GM21423 (cell line): ENCODE data around the gene PHKA1.
"Not testable (repeated sequence)": the region's sequence is repeated elsewhere in the genome, so short reads cannot be mapped to it uniquely, and the experiment has no call there.

ENCODE experiments used
- ATAC-seq: cut with Tn5 transposase; IDR thresholded peaks from one replicate; pipeline ENCODE4 v1.9.1; 2021; ENCODE audit warnings: mild to moderate bottlenecking, moderate library complexity; ENCODE audit not compliant: unreplicated experiment

The PHKA1 gene

GRCh38 chrX:72713599-72714477 is at the start of gene PHKA1:
Gene PHKA1, minus strand, starts transcription at chrX:72714306. Its CDS starts 426 bp downstream, at chrX:72713880.
- peak; percentile 61 for ATAC-seq

- not testable (repeated sequence) for ATAC-seq
Observed at GRCh38 chrX:72760454-72760853, 46.3 kb upstream of the PHKA1 start.

GRCh38 chrX:72748545-72748944 is 34.4 kb upstream of the PHKA1 start:
- ATAC-seq = not testable (repeated sequence)

GRCh38 chrX:72745546-72745945 is 31.4 kb upstream of the PHKA1 start:
- not testable (repeated sequence) for ATAC-seq

- no peak for ATAC-seq
Observed at GRCh38 chrX:72735561-72735960, 21.5 kb upstream of the PHKA1 start.

- not testable (repeated sequence) for ATAC-seq
Observed at GRCh38 chrX:72733636-72734035, 19.5 kb upstream of the PHKA1 start.

- no peak for ATAC-seq
Observed at GRCh38 chrX:72727846-72728245, 13.7 kb upstream of the PHKA1 start.

GRCh38 chrX:72716766-72717165 is 2.7 kb upstream of the PHKA1 start:
- no peak for ATAC-seq

- ATAC-seq = no peak
Observed at GRCh38 chrX:72715546-72715945, 1.4 kb upstream of the PHKA1 start.

- no peak for ATAC-seq
Observed at GRCh38 chrX:72714478-72714916, 391 bp upstream of the PHKA1 start.

GRCh38 chrX:72713130-72713529 is 976 bp downstream of the PHKA1 start:
- ATAC-seq = no peak

GRCh38 chrX:72712094-72712755 is 1.9 kb downstream of the PHKA1 start:
- ATAC-seq = no peak

GRCh38 chrX:72705814-72706213 is 8.3 kb downstream of the PHKA1 start:
- no peak for ATAC-seq

GRCh38 chrX:72705111-72705510 is 9.0 kb downstream of the PHKA1 start:
- ATAC-seq = no peak

- ATAC-seq = no peak
Observed at GRCh38 chrX:72694170-72694569, 19.9 kb downstream of the PHKA1 start.

- no peak for ATAC-seq
Observed at GRCh38 chrX:72693477-72693876, 20.6 kb downstream of the PHKA1 start.

- ATAC-seq = no peak
Observed at GRCh38 chrX:72687396-72687795, 26.7 kb downstream of the PHKA1 start.

GRCh38 chrX:72685810-72686456 is 28.2 kb downstream of the PHKA1 start:
- ATAC-seq = no peak

- ATAC-seq = no peak
Observed at GRCh38 chrX:72685018-72685417, 29.1 kb downstream of the PHKA1 start.

GRCh38 chrX:72683631-72684030 is 30.5 kb downstream of the PHKA1 start:
- no peak for ATAC-seq

GRCh38 chrX:72676465-72676864 is 37.6 kb downstream of the PHKA1 start:
- ATAC-seq = no peak

GRCh38 chrX:72673951-72674350 is 40.2 kb downstream of the PHKA1 start:
- not testable (repeated sequence) for ATAC-seq
